ENCODE measurements around the gene TUBA1A.

Gene TUBA1A

DNA sequence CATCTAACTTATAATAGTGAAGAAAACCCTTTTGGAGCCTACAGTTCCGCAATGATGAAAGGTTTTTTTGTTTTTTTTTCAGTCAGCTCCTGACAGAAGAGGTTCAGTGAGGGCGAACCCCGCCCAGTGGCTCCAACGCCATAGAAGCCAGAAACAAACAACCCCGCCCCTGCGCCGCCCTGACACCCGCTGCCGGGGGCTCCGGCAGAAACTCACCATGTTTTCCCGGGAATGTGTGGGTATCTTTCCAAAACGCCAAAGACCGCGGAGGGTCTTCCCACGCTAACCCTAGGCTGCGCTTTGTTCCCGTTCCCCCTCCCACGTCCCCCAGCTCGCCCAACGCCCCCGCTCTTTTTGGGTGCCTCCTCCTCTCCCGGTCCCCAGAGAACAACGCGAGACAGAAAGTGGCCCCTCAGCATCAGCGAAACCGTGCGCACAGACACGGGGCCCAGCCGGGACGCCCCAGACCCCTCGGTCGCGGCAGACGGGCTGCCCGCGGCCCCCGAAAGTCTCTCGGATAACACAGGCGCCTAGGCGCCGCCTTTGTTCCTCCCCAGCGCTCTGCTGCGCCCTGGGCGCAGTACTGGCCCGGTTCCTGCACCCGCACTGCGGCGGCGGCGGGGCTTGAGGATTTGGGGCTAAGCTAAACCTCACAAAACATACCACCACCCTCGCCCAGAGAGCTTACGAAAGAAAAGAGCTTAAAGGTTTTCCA lies 522 bp downstream of the TUBA1A start:
- peak overlapping the region; percentile 86 for H3K4me3 ChIP-seq (ENCODE audit: low read depth, low read length)
- peak overlapping the region; percentile 94 for H3K27ac ChIP-seq (ENCODE audit: extremely low read depth, low read depth, low read length)
- POLR2A ChIA-PET, result interaction anchor here (0.6 to 4.8 kb wide), 32 partner anchors 10 to 1043 kb away, joined by 3 to 134 read pairs (median 4); partner anchors contain the start of genes KMT2D, LMBR1L, RHEBL1 and TROAP
- H3K9me3 ChIP-seq (ENCODE audit: control insufficient read depth, insufficient read depth, low read depth, low read length), result no peaks in the 10 kb centered on the region
- CTCF ChIA-PET, result interaction anchor here (0.5 to 3.5 kb wide), 9 partner anchors 19 to 100 kb away, joined by 3 to 28 read pairs (median 4); partner anchors contain the start of gene TUBA1B
- peaks cover 19 to 20% of the 10 kb centered on the region in 2 experiments for H3K36me3 ChIP-seq (ENCODE audit: control insufficient read depth in 2 of 2, insufficient read depth in 1 of 2, low read length in 2 of 2)
- H3K4me1 ChIP-seq (ENCODE audit: control insufficient read depth, insufficient read depth, low read length), result peaks cover 6% of the 10 kb centered on the region; the same call in 1 of the 2 replicates
- no peak for TF ChIP-seq SCRT1 (tag by site-specific recombination; IDR thresholded peaks at IDR 0.05; ENCODE audit: borderline replicate concordance)
- TF ChIP-seq, protein P1, sequence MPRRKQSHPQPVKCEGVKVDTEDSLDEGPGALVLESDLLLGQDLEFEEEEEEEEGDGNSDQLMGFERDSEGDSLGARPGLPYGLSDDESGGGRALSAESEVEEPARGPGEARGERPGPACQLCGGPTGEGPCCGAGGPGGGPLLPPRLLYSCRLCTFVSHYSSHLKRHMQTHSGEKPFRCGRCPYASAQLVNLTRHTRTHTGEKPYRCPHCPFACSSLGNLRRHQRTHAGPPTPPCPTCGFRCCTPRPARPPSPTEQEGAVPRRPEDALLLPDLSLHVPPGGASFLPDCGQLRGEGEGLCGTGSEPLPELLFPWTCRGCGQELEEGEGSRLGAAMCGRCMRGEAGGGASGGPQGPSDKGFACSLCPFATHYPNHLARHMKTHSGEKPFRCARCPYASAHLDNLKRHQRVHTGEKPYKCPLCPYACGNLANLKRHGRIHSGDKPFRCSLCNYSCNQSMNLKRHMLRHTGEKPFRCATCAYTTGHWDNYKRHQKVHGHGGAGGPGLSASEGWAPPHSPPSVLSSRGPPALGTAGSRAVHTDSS (tag by site-specific recombination; IDR thresholded peaks at IDR 0.05), result 0 out of 2 replicates have a peak, but pooled peaks have one; percentile 20
- TF ChIP-seq ZNF701 (tag by site-specific recombination; IDR thresholded peaks at IDR 0.05), result no peak
- peak; percentile 31; the same call in 1 of the 2 replicates for TF ChIP-seq ZNF76 (tag by site-specific recombination; IDR thresholded peaks at IDR 0.05; ENCODE audit: borderline replicate concordance, low read depth)
- no peak for TF ChIP-seq ZNF416 (tag by site-specific recombination; IDR thresholded peaks at IDR 0.05)
- no peak for TF ChIP-seq ZNF514 (tag by site-specific recombination; IDR thresholded peaks at IDR 0.05)
- TF ChIP-seq ZNF777 (tag by site-specific recombination; IDR thresholded peaks at IDR 0.05; ENCODE audit: borderline replicate concordance), result no peak
- TF ChIP-seq, protein P2, sequence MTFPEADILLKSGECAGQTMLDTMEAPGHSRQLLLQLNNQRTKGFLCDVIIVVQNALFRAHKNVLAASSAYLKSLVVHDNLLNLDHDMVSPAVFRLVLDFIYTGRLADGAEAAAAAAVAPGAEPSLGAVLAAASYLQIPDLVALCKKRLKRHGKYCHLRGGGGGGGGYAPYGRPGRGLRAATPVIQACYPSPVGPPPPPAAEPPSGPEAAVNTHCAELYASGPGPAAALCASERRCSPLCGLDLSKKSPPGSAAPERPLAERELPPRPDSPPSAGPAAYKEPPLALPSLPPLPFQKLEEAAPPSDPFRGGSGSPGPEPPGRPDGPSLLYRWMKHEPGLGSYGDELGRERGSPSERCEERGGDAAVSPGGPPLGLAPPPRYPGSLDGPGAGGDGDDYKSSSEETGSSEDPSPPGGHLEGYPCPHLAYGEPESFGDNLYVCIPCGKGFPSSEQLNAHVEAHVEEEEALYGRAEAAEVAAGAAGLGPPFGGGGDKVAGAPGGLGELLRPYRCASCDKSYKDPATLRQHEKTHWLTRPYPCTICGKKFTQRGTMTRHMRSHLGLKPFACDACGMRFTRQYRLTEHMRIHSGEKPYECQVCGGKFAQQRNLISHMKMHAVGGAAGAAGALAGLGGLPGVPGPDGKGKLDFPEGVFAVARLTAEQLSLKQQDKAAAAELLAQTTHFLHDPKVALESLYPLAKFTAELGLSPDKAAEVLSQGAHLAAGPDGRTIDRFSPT (tag by site-specific recombination; IDR thresholded peaks at IDR 0.05), result no peak
- TF ChIP-seq, protein P3, sequence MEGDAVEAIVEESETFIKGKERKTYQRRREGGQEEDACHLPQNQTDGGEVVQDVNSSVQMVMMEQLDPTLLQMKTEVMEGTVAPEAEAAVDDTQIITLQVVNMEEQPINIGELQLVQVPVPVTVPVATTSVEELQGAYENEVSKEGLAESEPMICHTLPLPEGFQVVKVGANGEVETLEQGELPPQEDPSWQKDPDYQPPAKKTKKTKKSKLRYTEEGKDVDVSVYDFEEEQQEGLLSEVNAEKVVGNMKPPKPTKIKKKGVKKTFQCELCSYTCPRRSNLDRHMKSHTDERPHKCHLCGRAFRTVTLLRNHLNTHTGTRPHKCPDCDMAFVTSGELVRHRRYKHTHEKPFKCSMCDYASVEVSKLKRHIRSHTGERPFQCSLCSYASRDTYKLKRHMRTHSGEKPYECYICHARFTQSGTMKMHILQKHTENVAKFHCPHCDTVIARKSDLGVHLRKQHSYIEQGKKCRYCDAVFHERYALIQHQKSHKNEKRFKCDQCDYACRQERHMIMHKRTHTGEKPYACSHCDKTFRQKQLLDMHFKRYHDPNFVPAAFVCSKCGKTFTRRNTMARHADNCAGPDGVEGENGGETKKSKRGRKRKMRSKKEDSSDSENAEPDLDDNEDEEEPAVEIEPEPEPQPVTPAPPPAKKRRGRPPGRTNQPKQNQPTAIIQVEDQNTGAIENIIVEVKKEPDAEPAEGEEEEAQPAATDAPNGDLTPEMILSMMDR (tag by site-specific recombination; IDR thresholded peaks at IDR 0.05), result peak; percentile 59
- peak; percentile 17; the same call in 1 of the 2 replicates for TF ChIP-seq PRDM1 (tag by site-specific recombination; IDR thresholded peaks at IDR 0.05)
- TF ChIP-seq, protein P4, sequence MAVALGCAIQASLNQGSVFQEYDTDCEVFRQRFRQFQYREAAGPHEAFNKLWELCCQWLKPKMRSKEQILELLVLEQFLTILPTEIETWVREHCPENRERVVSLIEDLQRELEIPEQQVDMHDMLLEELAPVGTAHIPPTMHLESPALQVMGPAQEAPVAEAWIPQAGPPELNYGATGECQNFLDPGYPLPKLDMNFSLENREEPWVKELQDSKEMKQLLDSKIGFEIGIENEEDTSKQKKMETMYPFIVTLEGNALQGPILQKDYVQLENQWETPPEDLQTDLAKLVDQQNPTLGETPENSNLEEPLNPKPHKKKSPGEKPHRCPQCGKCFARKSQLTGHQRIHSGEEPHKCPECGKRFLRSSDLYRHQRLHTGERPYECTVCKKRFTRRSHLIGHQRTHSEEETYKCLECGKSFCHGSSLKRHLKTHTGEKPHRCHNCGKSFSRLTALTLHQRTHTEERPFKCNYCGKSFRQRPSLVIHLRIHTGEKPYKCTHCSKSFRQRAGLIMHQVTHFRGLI (tag by site-specific recombination; IDR thresholded peaks at IDR 0.05), result peak; percentile 30; the same call in 1 of the 2 replicates
- TF ChIP-seq YY2 (tag by site-specific recombination; IDR thresholded peaks at IDR 0.05), result 0 out of 2 replicates have a peak, but pooled peaks have one; percentile 5
- TF ChIP-seq, protein P5, sequence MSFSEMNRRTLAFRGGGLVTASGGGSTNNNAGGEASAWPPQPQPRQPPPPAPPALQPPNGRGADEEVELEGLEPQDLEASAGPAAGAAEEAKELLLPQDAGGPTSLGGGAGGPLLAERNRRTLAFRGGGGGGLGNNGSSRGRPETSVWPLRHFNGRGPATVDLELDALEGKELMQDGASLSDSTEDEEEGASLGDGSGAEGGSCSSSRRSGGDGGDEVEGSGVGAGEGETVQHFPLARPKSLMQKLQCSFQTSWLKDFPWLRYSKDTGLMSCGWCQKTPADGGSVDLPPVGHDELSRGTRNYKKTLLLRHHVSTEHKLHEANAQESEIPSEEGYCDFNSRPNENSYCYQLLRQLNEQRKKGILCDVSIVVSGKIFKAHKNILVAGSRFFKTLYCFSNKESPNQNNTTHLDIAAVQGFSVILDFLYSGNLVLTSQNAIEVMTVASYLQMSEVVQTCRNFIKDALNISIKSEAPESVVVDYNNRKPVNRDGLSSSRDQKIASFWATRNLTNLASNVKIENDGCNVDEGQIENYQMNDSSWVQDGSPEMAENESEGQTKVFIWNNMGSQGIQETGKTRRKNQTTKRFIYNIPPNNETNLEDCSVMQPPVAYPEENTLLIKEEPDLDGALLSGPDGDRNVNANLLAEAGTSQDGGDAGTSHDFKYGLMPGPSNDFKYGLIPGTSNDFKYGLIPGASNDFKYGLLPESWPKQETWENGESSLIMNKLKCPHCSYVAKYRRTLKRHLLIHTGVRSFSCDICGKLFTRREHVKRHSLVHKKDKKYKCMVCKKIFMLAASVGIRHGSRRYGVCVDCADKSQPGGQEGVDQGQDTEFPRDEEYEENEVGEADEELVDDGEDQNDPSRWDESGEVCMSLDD (tag by site-specific recombination; IDR thresholded peaks at IDR 0.05), result 0 out of 2 replicates have a peak, but pooled peaks have one; percentile 35
- no peak for TF ChIP-seq ZNF155 (tag by site-specific recombination; IDR thresholded peaks at IDR 0.05)
- TF ChIP-seq, protein P6, sequence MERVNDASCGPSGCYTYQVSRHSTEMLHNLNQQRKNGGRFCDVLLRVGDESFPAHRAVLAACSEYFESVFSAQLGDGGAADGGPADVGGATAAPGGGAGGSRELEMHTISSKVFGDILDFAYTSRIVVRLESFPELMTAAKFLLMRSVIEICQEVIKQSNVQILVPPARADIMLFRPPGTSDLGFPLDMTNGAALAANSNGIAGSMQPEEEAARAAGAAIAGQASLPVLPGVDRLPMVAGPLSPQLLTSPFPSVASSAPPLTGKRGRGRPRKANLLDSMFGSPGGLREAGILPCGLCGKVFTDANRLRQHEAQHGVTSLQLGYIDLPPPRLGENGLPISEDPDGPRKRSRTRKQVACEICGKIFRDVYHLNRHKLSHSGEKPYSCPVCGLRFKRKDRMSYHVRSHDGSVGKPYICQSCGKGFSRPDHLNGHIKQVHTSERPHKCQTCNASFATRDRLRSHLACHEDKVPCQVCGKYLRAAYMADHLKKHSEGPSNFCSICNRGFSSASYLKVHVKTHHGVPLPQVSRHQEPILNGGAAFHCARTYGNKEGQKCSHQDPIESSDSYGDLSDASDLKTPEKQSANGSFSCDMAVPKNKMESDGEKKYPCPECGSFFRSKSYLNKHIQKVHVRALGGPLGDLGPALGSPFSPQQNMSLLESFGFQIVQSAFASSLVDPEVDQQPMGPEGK (tag by site-specific recombination; IDR thresholded peaks at IDR 0.05), result peak; percentile 89
- TF ChIP-seq, protein P7, sequence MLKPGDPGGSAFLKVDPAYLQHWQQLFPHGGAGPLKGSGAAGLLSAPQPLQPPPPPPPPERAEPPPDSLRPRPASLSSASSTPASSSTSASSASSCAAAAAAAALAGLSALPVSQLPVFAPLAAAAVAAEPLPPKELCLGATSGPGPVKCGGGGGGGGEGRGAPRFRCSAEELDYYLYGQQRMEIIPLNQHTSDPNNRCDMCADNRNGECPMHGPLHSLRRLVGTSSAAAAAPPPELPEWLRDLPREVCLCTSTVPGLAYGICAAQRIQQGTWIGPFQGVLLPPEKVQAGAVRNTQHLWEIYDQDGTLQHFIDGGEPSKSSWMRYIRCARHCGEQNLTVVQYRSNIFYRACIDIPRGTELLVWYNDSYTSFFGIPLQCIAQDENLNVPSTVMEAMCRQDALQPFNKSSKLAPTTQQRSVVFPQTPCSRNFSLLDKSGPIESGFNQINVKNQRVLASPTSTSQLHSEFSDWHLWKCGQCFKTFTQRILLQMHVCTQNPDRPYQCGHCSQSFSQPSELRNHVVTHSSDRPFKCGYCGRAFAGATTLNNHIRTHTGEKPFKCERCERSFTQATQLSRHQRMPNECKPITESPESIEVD (tag by site-specific recombination; IDR thresholded peaks at IDR 0.05), result 0 out of 2 replicates have a peak, but pooled peaks have one; percentile 25
- TF ChIP-seq ZNF112 (tag by site-specific recombination; IDR thresholded peaks at IDR 0.05), result no peak
- TF ChIP-seq ZNF658 (tag by site-specific recombination; IDR thresholded peaks at IDR 0.05), result no peak
- TF ChIP-seq ZNF366 (tag by site-specific recombination; conservative IDR thresholded peaks at IDR 0.05), result no peak
- no peak for TF ChIP-seq ZNF274 (IDR thresholded peaks at IDR 0.05; ENCODE audit: low read length)
- no peak for TF ChIP-seq ZNF274 (tag by site-specific recombination; IDR thresholded peaks at IDR 0.05; ENCODE audit: borderline replicate concordance)
- TF ChIP-seq ZXDB (tag by site-specific recombination; IDR thresholded peaks at IDR 0.05), result peak; percentile 27; the same call in 1 of the 2 replicates
